ENCODE results near the gene FABP7.

The FABP7 gene

GRCh38 chr6:122760330-122760729 is 19.2 kb upstream of the FABP7 start:
- no peak for DNase-seq

- DNase-seq: no peak
Measured at GRCh38 chr6:122766256-122766655, 13.3 kb upstream of the FABP7 start.

GRCh38 chr6:122770835-122771601 is 8.5 kb upstream of the FABP7 start:
- DNase-seq: no peak

- no peak for DNase-seq
Measured at GRCh38 chr6:122772724-122773415, 6.6 kb upstream of the FABP7 start.

GRCh38 chr6:122775975-122776374 is 3.5 kb upstream of the FABP7 start:
- no peak for DNase-seq

- no peak for DNase-seq
Measured at GRCh38 chr6:122778302-122778701, 1.2 kb upstream of the FABP7 start.

GRCh38 chr6:122778985-122779661 is 393 bp upstream of the FABP7 start:
- no peak for DNase-seq

GRCh38 chr6:122780114-122780513 is 598 bp downstream of the FABP7 start:
- no peak for DNase-seq

- DNase-seq: no peak
Measured at GRCh38 chr6:122781716-122782115, 2.2 kb downstream of the FABP7 start.

- no peak for DNase-seq
Measured at GRCh38 chr6:122783401-122783800, 3.9 kb downstream of the FABP7 start.

- no peak for DNase-seq
Measured at GRCh38 chr6:122785891-122786290, 6.4 kb downstream of the FABP7 start.

- no peak for DNase-seq
Measured at GRCh38 chr6:122787721-122788120, 8.2 kb downstream of the FABP7 start.

- DNase-seq: no peak
Measured at GRCh38 chr6:122788208-122788607, 8.7 kb downstream of the FABP7 start.

GRCh38 chr6:122788663-122789181 is 9.2 kb downstream of the FABP7 start:
- no peak for DNase-seq

- DNase-seq: no peak
Measured at GRCh38 chr6:122789182-122790027, 9.9 kb downstream of the FABP7 start, which contains the start of gene SMPDL3A. TSS of gene SMPDL3A (plus strand) at chr6:122789258. CDS start at chr6:122789347, 89 bp downstream.

GRCh38 chr6:122790028-122790422 is 10.5 kb downstream of the FABP7 start:
- DNase-seq: no peak

GRCh38 chr6:122790423-122791309 is 11.2 kb downstream of the FABP7 start:
- no peak for DNase-seq

GRCh38 chr6:122791310-122791679 is 11.8 kb downstream of the FABP7 start:
- DNase-seq: no peak

- no peak for DNase-seq
Measured at GRCh38 chr6:122792766-122793165, 13.2 kb downstream of the FABP7 start.

- no peak for DNase-seq
Measured at GRCh38 chr6:122797537-122797936, 18.0 kb downstream of the FABP7 start.

GRCh38 chr6:122798099-122798641 is 18.7 kb downstream of the FABP7 start:
- no peak for DNase-seq
